ENCODE measurements around the gene SBNO2.
A peak's percentile ranks its signal among the peaks of the same experiment; 100 is the strongest.

GRCh38 chr19:1063909-1064660 lies 110.0 kb downstream of the SBNO2 start:
- no peak for TF ChIP-seq CTCF (IDR thresholded peaks at IDR 0.05 in 8 of 11, conservative IDR thresholded peaks at IDR 0.05 in 3 of 11)
- TF ChIP-seq POLR2A (IDR thresholded peaks at IDR 0.05): no peak
- peak in 1 of 3 donors; percentile 48 for TF ChIP-seq POLR2AphosphoS5 (IDR thresholded peaks at IDR 0.05)

Measured in spleen (tissue), 7 donors.